Measurements from ENCODE around the gene PAQR4.

DNA sequence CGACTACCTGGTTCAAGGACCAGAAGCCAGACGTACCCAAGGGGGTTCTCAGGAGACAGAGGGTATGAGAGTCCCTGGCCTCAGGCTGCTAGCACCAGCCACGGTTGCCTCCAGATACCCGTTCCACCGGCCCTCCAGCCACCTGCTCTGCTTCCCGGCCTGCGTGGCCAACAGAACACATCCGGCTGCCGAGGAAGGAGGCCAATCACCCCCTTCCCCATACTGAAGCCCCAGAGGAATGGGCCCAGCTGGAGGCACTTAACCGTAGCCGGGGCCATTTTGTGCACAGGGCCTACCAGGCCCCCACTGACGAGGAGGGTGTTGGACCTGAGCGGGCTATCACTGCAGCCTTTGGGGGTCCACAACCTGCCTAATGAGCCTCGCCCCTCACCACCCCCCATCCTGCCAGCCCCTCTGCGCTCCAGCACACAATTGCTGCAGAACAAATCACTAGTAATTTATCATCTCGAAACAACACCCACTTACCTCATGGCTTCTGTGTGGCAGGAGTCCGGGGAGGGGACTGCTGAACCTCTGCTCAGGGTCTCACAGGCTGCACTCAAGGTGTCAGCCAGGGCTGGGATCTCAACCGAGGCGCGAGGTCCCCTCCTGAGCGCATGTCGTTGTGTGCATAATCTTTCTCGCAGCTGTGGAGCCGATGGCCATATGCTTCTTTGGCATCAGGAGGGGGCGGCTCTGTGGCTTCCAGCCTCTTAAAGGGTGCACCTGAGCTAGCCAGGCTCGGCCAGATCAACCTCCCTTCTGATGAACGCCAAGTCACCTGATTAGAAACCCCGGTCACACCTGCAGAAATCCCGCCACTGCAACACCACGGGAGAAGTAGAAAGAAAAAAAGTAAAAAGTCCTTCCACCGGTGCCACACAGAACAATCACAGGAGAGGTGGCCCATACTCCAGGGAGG, 15.2 kb upstream of the PAQR4 start:
- TF ChIP-seq GATA3 (IDR thresholded peaks at IDR 0.05; ENCODE audit: low read depth, low read length) (no peak), GATA2 (IDR thresholded peaks at IDR 0.05; ENCODE audit: low read depth, low read length) (no peak)
